HEK293 (cell line): ENCODE results near the gene PTP4A2.

Experiments
- BCL11B ChIP-seq: fragments of 450-650 bp; formaldehyde crosslinking; IDR thresholded peaks from 2 replicates; pipeline ENCODE4 v1.5.1; 2016; ENCODE audit warnings: low read depth, missing biosample characterization, missing genetic modification characterization
- CTCF ChIP-seq: fragments of 450-650 bp; formaldehyde crosslinking; IDR thresholded peaks from 2 replicates; pipeline ENCODE4 v1.5.1; 2016; ENCODE audit warnings: missing biosample characterization, missing genetic modification characterization
- EGR2 ChIP-seq: fragments of 450-650 bp; formaldehyde crosslinking; IDR thresholded peaks from 2 replicates; pipeline ENCODE4 v1.5.1; 2016; ENCODE audit warnings: low read depth, missing biosample characterization, missing genetic modification characterization
- ELK4 ChIP-seq: IDR thresholded peaks from 2 replicates; pipeline ENCODE4 v1.6.1; 2011; ENCODE audit warnings: mild to moderate bottlenecking, low read depth, low read length, borderline replicate concordance
- KLF10 ChIP-seq: fragments of 450-650 bp; IDR thresholded peaks from 2 replicates; pipeline ENCODE4 v1.5.1; 2018; ENCODE audit warnings: missing biosample characterization, mild to moderate bottlenecking, missing genetic modification characterization
- KLF16 ChIP-seq: fragments of 450-650 bp; formaldehyde crosslinking; IDR thresholded peaks from 2 replicates; pipeline ENCODE4 v1.5.1; 2017; ENCODE audit warnings: missing biosample characterization, missing genetic modification characterization
- PATZ1 ChIP-seq: fragments of 450-650 bp; formaldehyde crosslinking; IDR thresholded peaks from 2 replicates; pipeline ENCODE4 v1.5.1; 2016; ENCODE audit warnings: missing biosample characterization, missing genetic modification characterization
- SP7 ChIP-seq: fragments of 450-650 bp; formaldehyde crosslinking; IDR thresholded peaks from 2 replicates; pipeline ENCODE4 v1.5.1; 2016; ENCODE audit warnings: missing biosample characterization, missing genetic modification characterization
- WT1 ChIP-seq: fragments of 450-650 bp; formaldehyde crosslinking; IDR thresholded peaks from 2 replicates; pipeline ENCODE4 v1.5.1; 2016; ENCODE audit warnings: missing biosample characterization, missing genetic modification characterization
- ZBTB21 ChIP-seq: fragments of 450-650 bp; formaldehyde crosslinking; IDR thresholded peaks from 2 replicates; pipeline ENCODE4 v1.5.1; 2017; ENCODE audit warnings: missing biosample characterization, missing genetic modification characterization
- ZBTB49 ChIP-seq: fragments of 450-650 bp; formaldehyde crosslinking; IDR thresholded peaks from 2 replicates; pipeline ENCODE4 v1.5.1; 2016; ENCODE audit warnings: missing biosample characterization, missing genetic modification characterization, low read depth
- ZEB2 ChIP-seq: fragments of 450-650 bp; formaldehyde crosslinking; IDR thresholded peaks from 2 replicates; pipeline ENCODE4 v1.5.1; 2016; ENCODE audit warnings: missing biosample characterization, missing genetic modification characterization
- ZNF133 ChIP-seq: fragments of 450-650 bp; formaldehyde crosslinking; IDR thresholded peaks from 2 replicates; pipeline ENCODE4 v1.5.1; 2016; ENCODE audit warnings: missing biosample characterization, missing genetic modification characterization
- ZNF146 ChIP-seq: fragments of 450-650 bp; formaldehyde crosslinking; IDR thresholded peaks from 2 replicates; pipeline ENCODE4 v1.5.1; 2016; ENCODE audit warnings: missing biosample characterization, missing genetic modification characterization
- ZNF175 ChIP-seq: fragments of 450-650 bp; formaldehyde crosslinking; IDR thresholded peaks from 2 replicates; pipeline ENCODE4 v1.5.1; 2016; ENCODE audit warnings: missing biosample characterization, missing genetic modification characterization
- ZNF23 ChIP-seq: fragments of 450-650 bp; formaldehyde crosslinking; IDR thresholded peaks from 2 replicates; pipeline ENCODE4 v1.5.1; 2016; ENCODE audit warnings: missing biosample characterization, missing genetic modification characterization, borderline replicate concordance
- ZNF354C ChIP-seq: fragments of 450-650 bp; formaldehyde crosslinking; IDR thresholded peaks from 2 replicates; pipeline ENCODE4 v1.5.1; 2016; ENCODE audit warnings: missing biosample characterization, missing genetic modification characterization, low read depth, borderline replicate concordance
- ZNF394 ChIP-seq: fragments of 450-650 bp; formaldehyde crosslinking; IDR thresholded peaks from 2 replicates; pipeline ENCODE4 v1.5.1; 2016; ENCODE audit warnings: missing biosample characterization, missing genetic modification characterization, mild to moderate bottlenecking, moderate library complexity, borderline replicate concordance
- ZNF501 ChIP-seq: fragments of 450-650 bp; formaldehyde crosslinking; IDR thresholded peaks from 2 replicates; pipeline ENCODE4 v1.5.1; 2016; ENCODE audit warnings: missing biosample characterization, missing genetic modification characterization
- ZNF518A ChIP-seq: fragments of 450-650 bp; formaldehyde crosslinking; conservative IDR thresholded peaks from 2 replicates; pipeline ENCODE4 v1.5.1; 2016; ENCODE audit warnings: low read depth, missing biosample characterization, missing genetic modification characterization
- ZNF623 ChIP-seq: fragments of 450-650 bp; formaldehyde crosslinking; IDR thresholded peaks from 2 replicates; pipeline ENCODE4 v1.5.1; 2016; ENCODE audit warnings: missing biosample characterization, missing genetic modification characterization
- ZNF654 ChIP-seq: fragments of 450-650 bp; formaldehyde crosslinking; IDR thresholded peaks from 2 replicates; pipeline ENCODE4 v1.5.1; 2016; ENCODE audit warnings: low read depth, missing biosample characterization, missing genetic modification characterization
- ZNF843 ChIP-seq: fragments of 450-650 bp; formaldehyde crosslinking; IDR thresholded peaks from 2 replicates; pipeline ENCODE4 v1.5.1; 2016; ENCODE audit warnings: missing biosample characterization, missing genetic modification characterization
- ZSCAN16 ChIP-seq: fragments of 450-650 bp; formaldehyde crosslinking; IDR thresholded peaks from 2 replicates; pipeline ENCODE4 v1.5.1; 2016; ENCODE audit warnings: missing biosample characterization, missing genetic modification characterization
- ZSCAN5A ChIP-seq: fragments of 450-650 bp; formaldehyde crosslinking; IDR thresholded peaks from 2 replicates; pipeline ENCODE4 v1.5.1; 2016; ENCODE audit warnings: missing biosample characterization, missing genetic modification characterization

Gene PTP4A2

GRCh38 chr1:31937300-31938183 is 626 bp downstream of the PTP4A2 start (continued):
- TF ChIP-seq ZEB2 (tag by site-specific recombination) (peak; percentile 79), ZNF146 (peak; percentile 57; the same call in 1 of the 2 replicates), ZNF518A (tag by site-specific recombination) (no peak), ELK4 (no peak), ZNF23 (tag by site-specific recombination) (no peak; the same call in 1 of the 2 replicates), ZBTB49 (tag by site-specific recombination) (no peak), ZNF843 (tag by site-specific recombination) (peak; percentile 75), ZNF133 (tag by site-specific recombination) (no peak; the same call in 1 of the 2 replicates), ZSCAN16 (tag by site-specific recombination) (peak; percentile 32; the same call in 1 of the 2 replicates), ZNF623 (tag by site-specific recombination) (0 out of 2 replicates have a peak, but pooled peaks have one; percentile 21), WT1 (tag by site-specific recombination) (peak; percentile 83), KLF16 (peak; percentile 97), CTCF (tag by site-specific recombination) (peak; percentile 56; the same call in 1 of the 2 replicates), EGR2 (tag by site-specific recombination) (peak; percentile 100), ZNF354C (tag by site-specific recombination) (no peak), KLF10 (no peak; the same call in 1 of the 2 replicates), SP7 (tag by site-specific recombination) (peak; percentile 82; the same call in 1 of the 2 replicates), ZNF394 (no peak), ZBTB21 (tag by site-specific recombination) (peak; percentile 64; the same call in 1 of the 2 replicates), ZNF501 (tag by site-specific recombination) (peak; percentile 90), ZSCAN5A (tag by site-specific recombination) (no peak), BCL11B (tag by site-specific recombination) (no peak), PATZ1 (tag by site-specific recombination) (peak; percentile 99), ZNF175 (no peak), ZNF654 (tag by site-specific recombination) (no peak)
